KOPT-K1 (cell line): ENCODE results near the gene KRTAP29-1.
"Not testable (repeated sequence)": the region's sequence is repeated elsewhere in the genome, so short reads cannot be mapped to it uniquely, and the experiment has no call there.

Experiments used
- H3K27ac ChIP-seq: fragments of 200-600 bp; sonication (generic); 2 replicates; pipeline ENCODE4 v1.5.1; 2016; ENCODE audit warnings: antibody characterized with exemption, mild to moderate bottlenecking, low read depth, low read length; ENCODE audit not compliant: poor library complexity, severe bottlenecking
- H3K36me3 ChIP-seq: fragments of 200-600 bp; sonication (generic); 2 replicates; pipeline ENCODE4 v1.5.1; 2017; ENCODE audit warnings: antibody characterized with exemption, mild to moderate bottlenecking, low read length, moderate library complexity; ENCODE audit not compliant: insufficient read depth
- H3K9me3 ChIP-seq: fragments of 200-600 bp; sonication (generic); 2 replicates; pipeline ENCODE4 v1.5.1; 2017; ENCODE audit warnings: antibody characterized with exemption, low read length, mild to moderate bottlenecking; ENCODE audit not compliant: insufficient read depth, poor library complexity, severe bottlenecking

Gene KRTAP29-1

GRCh38 chr17:41255381-41256290, 47.0 kb downstream of the KRTAP29-1 start, which contains the start of gene KRTAP9-9:
Gene KRTAP9-9, plus strand, starts transcription at chr17:41255384.
- not testable (repeated sequence) for H3K36me3 ChIP-seq, H3K9me3 ChIP-seq, H3K27ac ChIP-seq

GRCh38 chr17:41254861-41255260, 47.8 kb downstream of the KRTAP29-1 start:
- Histone ChIP-seq H3K9me3 (no peaks in the 10 kb centered on the region), H3K36me3 (no peaks in the 10 kb centered on the region), H3K27ac (no peak overlapping the region)
